A673 (cell line): ENCODE data around the gene COA1. TPM values are rescaled to one million over a fixed set of nuclear protein-coding genes. Genes with fewer than 3 reads are reported as not detected.

Experiments used
- BruUV-seq: library from RNA; stranded (reverse); fragments of 400-500 nt; replicated peaks from 2 replicates; lab custom pipeline; 2021; lab: Mats Ljungman, UMichigan
- CTCF ChIA-PET: fragments of 300-600 bp; sonication (Branson Sonifier 250); formaldehyde crosslinking; loops from one replicate; lab custom pipeline; 2022; ENCODE audit warnings: antibody characterized with exemption; lab: Charles Lee
- POLR2A ChIA-PET: fragments of 300-600 bp; sonication (Branson Sonifier 250); formaldehyde crosslinking; loops from one replicate; lab custom pipeline; 2022; ENCODE audit warnings: antibody characterized with exemption; ENCODE audit not compliant: low non-redundant PET; lab: Charles Lee
- DNase-seq: peaks from one replicate; pipeline ENCODE4 v3.0.0-alpha.2; 2015; ENCODE audit warnings: low spot score
- H3K27ac ChIP-seq: fragments of 200-600 bp; sonication (generic); 2 replicates; pipeline ENCODE4 v1.5.1; 2016; ENCODE audit warnings: mixed run types, low read depth, mild to moderate bottlenecking, mixed read lengths, antibody characterized with exemption, low read length; ENCODE audit not compliant: poor library complexity, severe bottlenecking
- H3K27me3 ChIP-seq: fragments of 200-600 bp; sonication (generic); replicated peaks from 2 replicates; pipeline ENCODE4 v1.6.1; 2017; ENCODE audit warnings: mixed run types, low read depth, mild to moderate bottlenecking, mixed read lengths, antibody characterized with exemption, low read length; ENCODE audit not compliant: insufficient read depth, poor library complexity
- H3K36me3 ChIP-seq: fragments of 200-600 bp; sonication (generic); 2 replicates; pipeline ENCODE4 v1.6.1; 2016; ENCODE audit warnings: mixed run types, mild to moderate bottlenecking, mixed read lengths, antibody characterized with exemption, low read length; ENCODE audit not compliant: insufficient read depth, poor library complexity, severe bottlenecking
- H3K4me1 ChIP-seq: fragments of 200-600 bp; sonication (generic); 2 replicates; pipeline ENCODE4 v1.6.1; 2017; ENCODE audit warnings: mixed run types, mild to moderate bottlenecking, mixed read lengths, antibody characterized with exemption, low read length; ENCODE audit not compliant: insufficient read depth, poor library complexity, severe bottlenecking
- H3K4me3 ChIP-seq: fragments of 200-600 bp; sonication (generic); 2 replicates; pipeline ENCODE4 v1.5.1; 2016; ENCODE audit warnings: low read depth, mixed run types, mild to moderate bottlenecking, mixed read lengths, low read length; ENCODE audit not compliant: poor library complexity, severe bottlenecking
- H3K9me3 ChIP-seq: fragments of 200-600 bp; sonication (generic); 2 replicates; pipeline ENCODE4 v1.6.1; 2016; ENCODE audit warnings: mixed run types, low read depth, mild to moderate bottlenecking, mixed read lengths, antibody characterized with exemption, low read length; ENCODE audit not compliant: poor library complexity, severe bottlenecking
- EZH2 ChIP-seq: fragments of 200-600 bp; sonication (generic); IDR thresholded peaks from 2 replicates; pipeline ENCODE4 v1.6.1; 2017; ENCODE audit warnings: borderline replicate concordance, low read depth, mild to moderate bottlenecking, mixed read lengths, antibody characterized with exemption, low read length; ENCODE audit not compliant: poor library complexity, severe bottlenecking
- intact Hi-C: fragments of 100-400 bp; cut with micrococcal nuclease; formaldehyde crosslinking; loops from one replicate; pipeline ENCODE4 v1.10.0; 2022; ENCODE audit not compliant: unreplicated experiment
- total RNA-seq: library from RNA; stranded (reverse); gene quantifications from 2 replicates; pipeline ENCODE4 v1.2.3, GENCODE V29; 2021
- TF ChIP-seq, protein P1 (sequence below): fragments of 300-800, 200-600 bp; sonication (generic); conservative IDR thresholded peaks from 2 replicates; pipeline ENCODE4 v1.5.1; 2017; ENCODE audit warnings: low read depth, mild to moderate bottlenecking, antibody characterized with exemption, low read length, moderate library complexity, mixed read lengths

COA1 gene
- total RNA-seq, 1 experiment from 2014 or later: 105 TPM

DNA sequence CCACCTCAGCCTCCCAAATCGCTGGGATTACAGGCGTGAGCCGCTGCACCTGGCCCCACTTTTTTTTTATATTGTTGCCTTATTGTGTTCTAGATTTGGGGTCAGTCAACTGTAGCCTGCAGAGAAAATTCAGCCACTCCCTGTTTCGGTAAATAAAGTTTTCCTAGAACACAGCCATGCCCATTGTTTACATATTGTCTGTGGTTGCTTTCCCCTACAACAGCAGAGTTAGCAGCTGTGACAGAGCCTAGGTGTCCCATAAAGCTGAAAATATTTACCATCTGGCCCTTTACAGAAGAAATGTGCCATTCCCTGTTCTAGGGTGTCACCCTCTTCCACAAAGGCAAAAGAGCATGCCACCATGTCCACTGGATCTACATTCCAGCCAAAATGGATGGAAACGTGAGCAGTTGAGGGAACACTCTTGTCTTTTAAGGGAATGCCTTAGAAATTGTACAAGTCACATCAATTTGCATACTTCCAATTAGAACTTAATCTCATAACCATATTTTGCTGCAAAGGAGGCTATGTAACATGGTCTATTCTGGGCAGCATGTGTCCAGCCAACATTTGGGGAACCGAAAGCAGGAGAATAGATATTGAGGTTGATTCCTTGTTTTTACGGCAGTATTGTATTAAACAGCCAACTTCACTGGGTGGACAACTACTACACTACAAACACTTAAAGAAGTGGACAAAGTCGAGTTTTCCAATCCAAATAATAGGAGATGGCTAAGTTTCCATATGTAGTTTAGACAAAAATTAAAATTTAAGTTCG, 18.2 kb upstream of the COA1 start:
- POLR2A ChIA-PET: no interaction called here
- H3K4me1 ChIP-seq: no peaks in the 10 kb centered on the region

GRCh38 chr7:43742692-43743091, 13.4 kb upstream of the COA1 start:
- CTCF ChIA-PET: no interaction called here
- Histone ChIP-seq H3K9me3 (no peaks in the 10 kb centered on the region), H3K27me3 (no peaks in the 10 kb centered on the region), H3K36me3 (no peaks in the 10 kb centered on the region), H3K27ac (no peak overlapping the region), H3K4me1 (no peaks in the 10 kb centered on the region), H3K4me3 (no peak overlapping the region)
- intact Hi-C loops: no loop called here
- POLR2A ChIA-PET: interaction anchor here (0.7 kb wide), 1 partner anchor 17 kb away, joined by 3 read pairs; no protein-coding TSS in a partner anchor
- no peak for DNase-seq
- TF ChIP-seq, protein P1, sequence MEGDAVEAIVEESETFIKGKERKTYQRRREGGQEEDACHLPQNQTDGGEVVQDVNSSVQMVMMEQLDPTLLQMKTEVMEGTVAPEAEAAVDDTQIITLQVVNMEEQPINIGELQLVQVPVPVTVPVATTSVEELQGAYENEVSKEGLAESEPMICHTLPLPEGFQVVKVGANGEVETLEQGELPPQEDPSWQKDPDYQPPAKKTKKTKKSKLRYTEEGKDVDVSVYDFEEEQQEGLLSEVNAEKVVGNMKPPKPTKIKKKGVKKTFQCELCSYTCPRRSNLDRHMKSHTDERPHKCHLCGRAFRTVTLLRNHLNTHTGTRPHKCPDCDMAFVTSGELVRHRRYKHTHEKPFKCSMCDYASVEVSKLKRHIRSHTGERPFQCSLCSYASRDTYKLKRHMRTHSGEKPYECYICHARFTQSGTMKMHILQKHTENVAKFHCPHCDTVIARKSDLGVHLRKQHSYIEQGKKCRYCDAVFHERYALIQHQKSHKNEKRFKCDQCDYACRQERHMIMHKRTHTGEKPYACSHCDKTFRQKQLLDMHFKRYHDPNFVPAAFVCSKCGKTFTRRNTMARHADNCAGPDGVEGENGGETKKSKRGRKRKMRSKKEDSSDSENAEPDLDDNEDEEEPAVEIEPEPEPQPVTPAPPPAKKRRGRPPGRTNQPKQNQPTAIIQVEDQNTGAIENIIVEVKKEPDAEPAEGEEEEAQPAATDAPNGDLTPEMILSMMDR: no peak
- TF ChIP-seq EZH2: no peak
- BruUV-seq: no TSS peak

More for the DNA sequence above, 18.2 kb upstream of the COA1 start:
- H3K27me3 ChIP-seq: no peaks in the 10 kb centered on the region
- H3K36me3 ChIP-seq: no peaks in the 10 kb centered on the region
- DNase-seq: no peak
- no TSS peak for BruUV-seq
- no peak overlapping the region for H3K27ac ChIP-seq
- intact Hi-C loops: no loop called here
- no peaks in the 10 kb centered on the region for H3K9me3 ChIP-seq
- CTCF ChIA-PET: interaction anchor here (1.0 kb wide), 1 partner anchor 17 kb away, joined by 3 read pairs; no protein-coding TSS in a partner anchor
- no peak for TF ChIP-seq EZH2
- TF ChIP-seq, protein P1: no peak
- H3K4me3 ChIP-seq: no peak overlapping the region

GRCh38 chr7:43737467-43738127, 8.3 kb upstream of the COA1 start:
- no peak for DNase-seq
- Histone ChIP-seq H3K4me3 (no peak overlapping the region), H3K27ac (no peak overlapping the region), H3K4me1 (no peaks in the 10 kb centered on the region), H3K9me3 (no peaks in the 10 kb centered on the region), H3K36me3 (no peaks in the 10 kb centered on the region), H3K27me3 (no peaks in the 10 kb centered on the region)
- no TSS peak for BruUV-seq
- intact Hi-C loops: no loop called here
- ChIA-PET CTCF (no interaction called here), POLR2A (no interaction called here)
- no peak for TF ChIP-seq EZH2
- TF ChIP-seq, protein P1: no peak
